Renal cortex interstitium (tissue), 15 donors: ENCODE results near the gene STK38. TPM values are rescaled to one million over a fixed set of nuclear protein-coding genes. Genes with fewer than 3 reads are reported as not detected.
"Not testable (repeated sequence)": the region's sequence is repeated elsewhere in the genome, so short reads cannot be mapped to it uniquely, and the experiment has no call there.

Source experiments
- DNase-seq, 11 donors: peaks; one replicate each; pipeline ENCODE4 v3.0.0-alpha.2; 2013; ENCODE audit warnings: low read depth in 9 of 11, low spot score in 4 of 11; ENCODE audit errors: extremely low read depth in 1 of 11
- long read RNA-seq, 16 experiments: transcript quantifications; one replicate each; lab custom pipeline, GENCODE V29; 2026
- polyA plus RNA-seq, 3 donors: library from polyadenylated mRNA; unstranded; fragments of 120-200 nt; gene quantifications; one replicate each; pipeline ENCODE4 v1.2.1, GENCODE V29; 2013; ENCODE audit not compliant: insufficient read length in 3 of 3

The STK38 gene
- 10 to 100 TPM; 48.7 to 55.4 (median 53.5) TPM for polyA plus RNA-seq
- long read RNA-seq, donor 1, partial matches to known transcripts, result 0 of 6 reads
- long read RNA-seq, donor 1, other reads (novel, unspliced or antisense), result 5 of 6 reads
- long read RNA-seq, donor 2, partial matches to known transcripts, result 0 of 1 reads
- long read RNA-seq, donor 2, other reads (novel, unspliced or antisense), result 0 of 1 reads
- long read RNA-seq, donor 3, partial matches to known transcripts, result 0 of 3 reads
- long read RNA-seq, donor 3, other reads (novel, unspliced or antisense), result 0 of 3 reads
- long read RNA-seq, donor 4, partial matches to known transcripts, result 18 of 25 reads
- long read RNA-seq, donor 4, other reads (novel, unspliced or antisense), result 5 of 25 reads
- long read RNA-seq, donor 5, result 0 reads
- long read RNA-seq, donor 6, partial matches to known transcripts, result 0 of 4 reads
- long read RNA-seq, donor 6, other reads (novel, unspliced or antisense), result 0 of 4 reads
- long read RNA-seq, donor 7, partial matches to known transcripts, result 271 of 723 reads
- long read RNA-seq, donor 7, other reads (novel, unspliced or antisense), result 449 of 723 reads
- long read RNA-seq, donor 8, result 0 reads
- long read RNA-seq, donor 9, partial matches to known transcripts, result 0 of 1 reads
- long read RNA-seq, donor 9, other reads (novel, unspliced or antisense), result 0 of 1 reads
- long read RNA-seq, donor 10, partial matches to known transcripts, result 0 of 2 reads
- long read RNA-seq, donor 10, other reads (novel, unspliced or antisense), result 0 of 2 reads
- long read RNA-seq, donor 11, result 0 reads
- long read RNA-seq, donor 12, partial matches to known transcripts, result 0 of 1 reads
- long read RNA-seq, donor 12, other reads (novel, unspliced or antisense), result 0 of 1 reads
- long read RNA-seq, donor 13, result 0 reads
- long read RNA-seq, donor 14, partial matches to known transcripts, result 8 of 11 reads
- long read RNA-seq, donor 14, other reads (novel, unspliced or antisense), result 0 of 11 reads
- long read RNA-seq, donor 15, partial matches to known transcripts, result 9 of 9 reads
- long read RNA-seq, donor 15, other reads (novel, unspliced or antisense), result 0 of 9 reads
- long read RNA-seq, donor 16, partial matches to known transcripts, result 599 of 1,463 reads
- long read RNA-seq, donor 16, other reads (novel, unspliced or antisense), result 860 of 1,463 reads

DNA sequence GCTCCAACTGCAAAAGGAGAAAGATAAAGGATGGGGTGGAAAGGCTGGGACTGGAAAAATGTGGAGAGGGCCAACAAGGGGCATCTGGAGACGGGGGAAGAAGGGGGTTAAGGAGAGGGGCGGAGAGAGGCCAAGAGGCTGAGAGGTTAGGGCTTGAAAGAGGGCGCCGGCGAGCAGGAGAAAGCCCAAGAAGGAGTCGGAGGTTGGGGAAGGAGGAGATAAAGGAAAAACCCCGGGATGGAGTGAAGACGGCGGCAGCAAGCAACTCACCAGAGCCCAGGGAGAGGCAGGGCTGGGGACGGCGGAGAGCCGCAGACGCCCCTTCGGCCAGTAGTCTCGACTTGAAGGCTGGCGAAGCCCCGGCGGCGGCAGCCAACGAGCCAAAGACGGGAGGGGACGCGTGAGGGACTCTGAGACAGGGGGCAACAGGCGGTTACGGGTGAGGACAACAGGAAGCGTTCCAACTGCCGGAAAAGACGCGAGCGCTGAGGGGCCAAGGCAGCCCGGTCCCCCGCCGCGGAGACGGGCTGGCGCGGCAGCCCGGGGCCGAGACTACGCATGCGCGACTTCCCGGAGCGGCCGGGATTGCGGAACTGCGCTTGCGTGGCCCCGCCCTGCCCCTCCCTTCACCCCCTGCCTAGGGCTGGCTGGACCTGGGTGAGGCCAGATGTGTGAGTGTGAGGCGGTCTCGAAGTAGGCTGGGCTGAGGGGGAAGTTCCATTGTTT is at the start of gene STK38:
TSS of gene STK38 (minus strand) at position 560 of the 726 bp plus-strand sequence. CDS start 7,277 bp downstream, outside the sequence.
- DNase-seq, result peak; percentile 69 to 90 (median 85)

DNA sequence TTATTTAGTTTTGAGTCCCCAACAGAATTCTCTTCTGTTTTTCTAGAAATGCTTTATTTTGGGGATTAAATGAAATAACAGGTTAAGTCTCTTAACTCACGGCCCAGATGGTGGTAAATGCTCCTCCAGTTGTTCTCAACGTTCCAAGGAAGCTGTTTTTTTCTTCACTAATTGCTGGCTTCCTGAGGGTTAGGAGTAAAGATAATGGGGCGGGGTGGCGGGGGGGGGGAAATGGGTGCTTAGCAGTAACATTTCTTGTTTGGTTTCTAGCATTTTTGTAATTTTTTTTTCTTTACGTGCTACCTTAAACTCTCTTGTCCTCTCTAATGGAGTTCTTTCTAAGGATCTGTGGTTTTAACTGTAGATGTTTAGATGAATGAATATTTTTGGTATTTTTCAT is 49.1 kb upstream of the STK38 start:
- no peak for DNase-seq

DNA sequence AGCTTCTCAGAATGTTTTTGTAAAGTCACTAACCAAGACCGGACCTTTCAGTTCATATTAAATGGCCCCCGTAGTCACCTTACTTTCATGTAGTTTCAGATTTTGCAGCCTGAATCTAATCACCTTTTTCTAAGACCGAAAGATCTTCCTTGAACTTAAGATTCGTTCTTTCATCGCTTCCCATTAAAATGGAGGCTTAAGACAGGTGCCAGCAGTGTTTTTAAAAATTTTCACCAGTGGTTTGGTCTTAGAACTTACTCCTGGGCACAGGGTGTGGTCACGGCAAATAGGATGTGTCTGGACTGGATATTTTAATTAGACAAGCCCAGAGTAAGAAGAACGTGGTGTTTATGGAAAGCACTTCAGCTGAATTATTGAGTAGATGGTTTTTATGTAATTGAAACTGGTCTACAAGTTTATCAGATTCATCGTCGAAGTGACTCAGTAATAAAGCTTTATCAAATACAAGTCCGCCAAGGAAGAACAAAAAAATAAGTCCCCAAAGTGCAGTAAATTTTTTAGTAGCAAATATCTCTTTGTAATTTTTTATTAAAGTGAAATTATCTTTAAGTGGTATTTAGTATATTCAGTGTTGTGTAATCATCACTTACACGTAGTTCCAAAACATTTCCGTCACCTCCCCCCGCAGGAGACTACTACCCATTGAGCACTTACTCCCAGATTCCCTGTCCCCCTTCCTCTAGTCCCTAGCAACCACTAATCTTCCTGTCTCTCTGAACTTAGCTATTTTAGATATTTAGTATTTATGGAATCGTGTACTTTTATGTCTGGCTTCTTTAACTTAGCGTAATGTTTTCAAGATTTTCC is 47.8 kb upstream of the STK38 start:
- DNase-seq, result peak in 6 of 11 donors; percentile 38 to 59 (median 54)

DNA sequence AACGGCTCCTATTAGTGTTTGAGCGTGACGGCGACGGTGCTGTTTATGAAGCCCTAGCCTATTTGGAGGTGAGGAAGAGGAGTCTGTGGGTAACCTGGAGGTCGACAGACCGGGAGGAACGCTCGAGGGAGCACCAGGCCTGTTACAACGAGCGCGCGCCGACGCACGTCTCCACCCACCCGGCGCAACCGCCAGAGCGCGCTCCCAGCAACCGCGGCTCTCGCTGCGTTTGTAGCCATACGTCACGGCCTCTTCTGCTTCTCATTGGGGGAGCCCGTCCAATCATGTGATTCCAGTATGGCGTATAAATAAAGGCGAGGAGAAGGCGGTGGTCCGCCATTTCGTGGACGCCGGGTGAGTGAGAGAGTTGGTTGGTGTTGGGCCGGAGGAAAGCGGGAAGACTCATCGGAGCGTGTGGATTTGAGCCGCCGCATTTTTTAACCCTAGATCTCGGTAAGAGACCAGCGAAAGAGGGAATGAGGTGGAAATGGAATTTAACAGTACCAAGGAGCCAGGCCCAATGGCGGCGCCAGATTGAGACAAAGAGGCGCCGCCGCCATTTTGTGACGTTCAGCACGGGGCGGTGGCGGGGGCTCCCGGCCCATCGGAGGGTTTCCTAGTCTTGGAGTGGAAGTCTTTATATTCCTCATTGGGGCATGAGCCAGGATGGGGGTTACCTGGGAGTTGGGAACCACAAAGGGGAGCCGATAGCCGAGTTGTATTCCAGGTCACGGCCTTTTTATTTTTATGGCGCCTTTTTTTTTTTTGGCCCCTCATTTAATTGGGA is 46.9 kb upstream of the STK38 start, which contains the start of gene SRSF3:
TSS of gene SRSF3 (plus strand) at position 334 of the 787 bp plus-strand sequence. CDS start 2,401 bp downstream, outside the sequence.
- DNase-seq, result peak; percentile 92 to 98 (median 97)

DNA sequence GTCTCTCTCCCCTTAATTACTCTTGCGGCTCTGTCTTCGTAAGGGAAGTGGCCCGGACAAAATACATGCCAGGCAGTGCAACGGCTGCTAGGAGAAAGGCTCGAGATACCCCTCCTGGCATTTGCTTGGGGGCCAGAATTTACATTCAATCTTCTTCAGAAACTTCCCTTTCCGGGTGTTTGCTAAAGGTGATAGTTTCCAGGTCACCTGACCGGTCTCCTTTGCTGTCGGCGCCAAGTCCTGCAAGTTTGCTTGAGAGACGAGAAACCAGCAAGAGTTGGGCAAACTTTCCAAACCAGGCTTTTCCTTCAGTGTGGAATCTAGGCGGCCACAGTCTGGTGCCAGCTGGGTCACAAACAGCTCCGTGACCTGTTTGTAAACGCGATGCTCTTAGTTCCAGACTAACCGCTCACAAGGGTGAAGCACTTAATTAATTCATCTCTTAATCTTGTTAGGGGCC is 46.3 kb upstream of the STK38 start:
- peak in 6 of 11 donors; percentile 37 to 68 (median 59) for DNase-seq

DNA sequence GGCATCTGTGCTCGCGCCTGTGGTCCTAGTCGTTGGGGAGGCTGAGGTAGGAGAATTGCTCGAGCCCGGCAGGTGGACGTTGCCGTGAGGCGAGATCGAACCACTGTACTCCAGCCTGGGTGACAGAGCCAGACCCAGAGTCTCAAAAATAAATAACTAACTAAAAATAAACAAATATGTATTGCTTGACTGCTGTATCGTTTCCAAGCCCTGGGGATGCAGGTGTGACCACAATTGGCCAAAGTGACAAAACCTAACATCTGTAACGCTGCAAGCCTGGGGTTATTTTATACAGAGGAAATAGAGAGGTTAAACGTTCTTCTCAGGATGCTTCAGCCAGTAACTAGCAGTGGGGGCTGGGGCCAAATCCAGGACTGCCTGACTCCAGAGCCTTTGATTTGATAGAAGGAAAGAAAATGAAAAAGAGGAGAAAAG is 45.0 kb upstream of the STK38 start:
- no peak for DNase-seq

DNA sequence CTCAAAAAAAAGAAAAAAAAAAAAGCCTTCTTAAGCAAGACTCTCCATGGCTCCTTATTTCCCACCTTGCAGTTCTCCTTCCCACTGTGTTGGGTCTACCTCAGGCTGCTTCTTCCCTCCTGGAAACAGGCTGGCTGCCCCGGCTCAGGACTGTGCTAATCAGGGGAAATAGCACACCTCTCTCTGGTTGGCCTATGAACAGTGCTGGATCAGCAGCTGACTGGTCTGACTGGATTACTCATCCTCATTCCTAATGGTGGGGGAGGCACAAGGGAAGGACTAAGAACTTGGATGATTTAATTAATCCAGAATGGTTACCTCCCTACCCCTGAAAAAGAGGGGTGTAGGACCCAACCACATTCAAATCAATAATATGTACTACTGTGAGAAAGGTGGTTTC is 43.0 kb upstream of the STK38 start:
- DNase-seq, result no peak

DNA sequence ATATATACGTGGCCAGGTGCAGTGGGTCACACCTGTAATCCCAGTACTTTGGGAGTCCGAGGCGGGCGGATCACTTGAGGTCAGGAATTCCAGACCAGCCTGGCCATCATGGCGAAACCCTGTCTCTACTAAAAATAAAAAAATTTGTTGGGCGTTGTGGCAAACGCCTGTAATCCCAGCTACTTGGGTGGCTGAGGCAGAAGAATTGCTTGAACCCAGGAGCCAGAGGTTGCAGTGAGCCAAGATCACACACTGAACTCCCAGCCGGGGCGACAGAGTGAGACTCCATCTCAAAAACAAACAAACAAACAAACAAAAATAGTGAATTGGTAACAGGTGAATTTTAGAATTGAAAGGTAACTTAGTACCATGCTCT is 41.7 kb upstream of the STK38 start:
- not testable (repeated sequence) for DNase-seq

DNA sequence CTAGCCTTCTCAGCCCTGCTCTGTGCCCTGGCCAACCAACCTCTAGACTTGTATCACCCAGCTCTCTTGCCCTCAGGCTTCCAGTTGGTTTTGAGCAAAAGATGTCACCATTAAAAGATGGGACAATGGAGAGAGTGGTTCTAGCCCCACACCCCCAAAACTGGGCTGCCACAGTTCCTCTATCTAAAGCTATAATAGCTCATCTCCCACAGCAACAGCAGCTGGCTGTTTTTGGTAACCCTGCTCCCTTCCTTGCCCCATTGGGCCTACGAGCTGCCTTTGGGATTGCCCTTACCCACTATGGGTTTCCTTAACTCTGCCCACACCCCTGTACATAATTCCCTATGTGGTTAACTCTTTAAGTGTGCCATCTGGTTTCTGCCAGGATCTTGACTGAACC is 39.3 kb upstream of the STK38 start:
- DNase-seq, result no peak

DNA sequence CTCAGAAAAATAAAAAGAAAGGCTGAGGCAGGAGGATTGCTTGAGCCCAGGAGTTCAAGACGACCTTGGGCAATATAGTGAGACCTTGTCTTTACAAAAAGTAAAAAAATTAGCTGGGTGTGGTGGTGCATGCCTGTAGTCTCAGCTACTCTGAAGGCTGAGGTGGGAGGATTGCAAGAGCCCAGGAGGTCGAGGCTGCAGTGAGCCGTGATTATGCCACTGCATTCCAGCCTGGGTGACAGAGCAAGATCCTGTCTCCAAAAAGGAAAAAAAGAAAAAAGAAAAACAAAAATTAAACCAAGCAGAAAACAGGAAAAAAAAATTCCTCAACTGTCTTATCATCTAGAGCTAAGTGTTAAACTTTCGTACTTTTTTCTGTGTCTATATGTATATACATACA is 34.4 kb upstream of the STK38 start:
- DNase-seq, result no peak

DNA sequence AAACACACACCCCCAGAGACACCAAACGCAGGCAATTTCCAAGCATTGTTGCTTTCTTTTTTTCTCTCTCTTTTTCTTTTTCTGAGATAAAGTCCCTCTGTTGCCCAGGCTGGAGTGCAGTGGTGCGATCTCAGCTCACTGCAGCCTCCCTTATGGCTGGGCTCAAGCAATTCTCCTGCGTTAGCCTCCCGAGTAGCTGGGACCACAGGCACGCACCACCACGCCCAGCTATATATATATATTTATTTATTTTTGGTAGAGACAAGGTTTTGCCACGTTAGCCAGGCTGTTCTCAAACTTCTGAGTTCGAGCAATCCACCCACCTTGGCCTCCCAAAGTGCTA is 32.9 kb upstream of the STK38 start:
- DNase-seq, result no peak

DNA sequence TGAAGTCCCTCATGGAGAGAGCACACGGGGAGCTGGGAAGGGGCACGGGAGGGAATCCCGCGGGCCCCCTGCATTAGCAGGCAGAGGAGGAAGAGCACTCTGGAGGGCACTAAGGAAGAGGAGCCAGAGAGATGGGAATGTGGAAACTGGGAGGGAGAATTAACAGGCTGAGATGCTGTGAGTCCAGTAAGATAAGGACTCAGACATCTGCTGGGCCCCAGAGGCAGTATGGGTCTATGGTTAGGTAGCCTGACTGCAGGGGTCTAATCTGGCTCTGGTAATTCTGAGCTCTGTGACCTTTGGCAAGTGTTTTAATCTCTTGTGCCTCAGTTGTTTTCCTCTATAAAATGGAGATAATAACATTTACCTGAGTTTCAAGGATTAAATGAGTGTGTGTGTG is 31.2 kb upstream of the STK38 start:
- DNase-seq, result no peak

DNA sequence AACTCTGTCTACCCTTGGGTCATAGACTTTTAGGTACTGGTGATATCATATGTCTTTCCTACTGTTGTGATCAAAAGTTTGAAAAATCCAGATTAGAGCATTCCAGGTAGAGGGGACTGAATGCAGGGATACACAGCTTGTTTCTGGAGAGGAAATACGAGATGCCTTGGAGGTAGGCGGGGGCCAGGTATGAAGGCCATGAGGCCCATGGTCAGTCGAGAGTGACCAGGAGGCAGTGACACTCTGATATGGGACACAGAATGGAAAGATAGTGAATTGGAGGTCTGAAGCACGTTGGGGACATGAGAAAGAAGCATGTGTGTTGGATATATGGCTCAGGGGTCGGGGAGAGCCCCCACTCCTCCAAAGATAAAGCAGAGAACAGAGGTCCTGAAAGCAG is 30.8 kb upstream of the STK38 start:
- DNase-seq, result no peak

DNA sequence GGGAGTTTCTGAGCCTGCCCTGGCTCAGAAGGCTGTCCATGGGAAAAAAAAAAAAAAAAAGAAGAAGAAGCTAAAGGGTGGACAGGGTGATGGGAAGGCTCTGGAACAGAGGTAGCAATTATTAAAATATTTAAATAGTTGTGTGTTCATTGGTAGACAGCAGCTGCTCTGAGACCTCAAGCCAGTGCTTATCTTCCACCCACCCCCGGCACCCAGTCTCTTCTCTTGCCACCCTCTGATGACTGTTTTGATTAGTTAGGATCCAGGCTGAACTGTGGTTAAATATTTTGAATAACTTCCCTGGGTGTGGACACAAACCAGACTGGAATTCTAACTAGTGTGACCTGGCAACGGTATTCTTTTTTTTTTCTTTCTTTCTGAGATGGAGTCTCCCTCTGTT is 30.0 kb upstream of the STK38 start:
- DNase-seq, result no peak

DNA sequence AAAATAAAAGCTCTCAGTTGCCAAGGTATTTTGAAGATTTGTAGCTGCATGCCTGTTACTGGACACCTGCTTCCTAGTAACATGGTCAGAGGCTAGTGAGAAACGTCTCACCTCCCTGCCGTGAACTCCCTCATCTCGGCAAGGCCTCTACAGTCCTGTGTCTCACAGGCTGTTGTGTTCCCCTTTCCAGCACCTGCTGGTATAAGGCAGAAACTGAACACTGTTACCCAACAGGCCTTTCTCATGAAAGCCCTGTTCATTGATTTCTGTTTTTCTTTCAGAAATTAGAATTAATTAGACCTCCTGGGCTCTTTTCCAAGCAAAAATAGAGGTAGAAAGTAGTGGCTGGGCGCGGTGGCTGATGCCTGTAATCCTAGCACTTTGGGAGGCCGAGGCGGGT is 29.3 kb upstream of the STK38 start:
- DNase-seq, result no peak

DNA sequence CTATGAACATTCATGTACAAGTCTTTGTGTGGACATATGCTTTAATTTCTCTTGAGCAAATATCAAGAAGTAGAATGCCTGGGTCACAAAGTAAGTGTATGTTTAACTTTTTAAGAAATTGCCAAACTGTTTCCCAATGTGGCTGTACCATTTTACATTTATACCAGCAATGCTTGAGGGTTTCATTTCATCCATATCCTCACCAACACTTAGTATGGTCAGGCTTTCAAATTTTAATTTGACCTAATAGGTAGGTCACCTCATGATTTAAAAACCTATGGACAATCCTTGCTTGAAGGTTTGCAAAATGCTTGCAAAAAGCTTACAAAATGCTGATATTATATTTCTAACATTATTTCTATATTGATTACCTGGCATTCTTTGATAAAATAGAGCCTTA is 27.4 kb upstream of the STK38 start:
- DNase-seq, result no peak
